Measurements from ENCODE around the gene TNFAIP8L1.
"Not testable (repeated sequence)": the region's sequence is repeated elsewhere in the genome, so short reads cannot be mapped to it uniquely, and the experiment has no call there.

The TNFAIP8L1 gene

GRCh38 chr19:4652075-4652474 lies 12.8 kb downstream of the TNFAIP8L1 start:
- no peak for DNase-seq

DNA sequence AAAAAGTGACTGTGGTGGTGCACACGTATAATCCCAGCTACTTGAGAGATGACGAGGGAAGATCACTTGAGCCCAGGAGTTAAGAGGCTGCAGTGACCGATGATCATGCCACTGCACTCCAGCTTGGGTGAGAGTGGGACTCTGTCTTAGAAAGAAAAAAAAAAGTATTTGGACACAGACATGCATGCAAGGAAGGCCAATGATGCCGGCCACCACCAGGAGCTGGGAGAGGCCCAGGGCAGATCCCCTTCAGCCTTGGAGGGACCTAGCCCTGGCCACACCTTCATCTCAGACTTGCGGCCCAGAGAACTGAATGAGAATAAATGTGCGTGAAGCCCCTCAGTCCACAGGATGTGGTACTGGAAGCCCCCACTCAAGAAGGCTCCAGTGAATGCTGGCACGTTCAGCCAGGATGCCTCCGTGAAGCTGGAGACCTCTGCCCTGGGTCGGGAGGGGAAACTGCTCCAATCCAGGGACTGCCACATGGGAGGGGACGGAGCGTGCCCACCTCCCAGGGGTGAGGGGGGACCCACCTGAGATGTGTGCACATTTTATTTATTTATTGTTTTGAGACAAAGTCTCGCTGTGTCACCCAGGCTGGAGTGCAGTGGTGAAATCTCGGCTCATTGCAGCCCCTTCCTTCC lies 14.6 kb downstream of the TNFAIP8L1 start:
- DNase-seq = no peak

GRCh38 chr19:4654437-4655361 lies 15.4 kb downstream of the TNFAIP8L1 start:
- DNase-seq = no peak

- no peak for DNase-seq
Measured at GRCh38 chr19:4656102-4656501, 16.8 kb downstream of the TNFAIP8L1 start.

- no peak for DNase-seq
Measured at GRCh38 chr19:4657262-4657661, 17.9 kb downstream of the TNFAIP8L1 start.

GRCh38 chr19:4657835-4658234 lies 18.5 kb downstream of the TNFAIP8L1 start:
- no peak for DNase-seq

DNA sequence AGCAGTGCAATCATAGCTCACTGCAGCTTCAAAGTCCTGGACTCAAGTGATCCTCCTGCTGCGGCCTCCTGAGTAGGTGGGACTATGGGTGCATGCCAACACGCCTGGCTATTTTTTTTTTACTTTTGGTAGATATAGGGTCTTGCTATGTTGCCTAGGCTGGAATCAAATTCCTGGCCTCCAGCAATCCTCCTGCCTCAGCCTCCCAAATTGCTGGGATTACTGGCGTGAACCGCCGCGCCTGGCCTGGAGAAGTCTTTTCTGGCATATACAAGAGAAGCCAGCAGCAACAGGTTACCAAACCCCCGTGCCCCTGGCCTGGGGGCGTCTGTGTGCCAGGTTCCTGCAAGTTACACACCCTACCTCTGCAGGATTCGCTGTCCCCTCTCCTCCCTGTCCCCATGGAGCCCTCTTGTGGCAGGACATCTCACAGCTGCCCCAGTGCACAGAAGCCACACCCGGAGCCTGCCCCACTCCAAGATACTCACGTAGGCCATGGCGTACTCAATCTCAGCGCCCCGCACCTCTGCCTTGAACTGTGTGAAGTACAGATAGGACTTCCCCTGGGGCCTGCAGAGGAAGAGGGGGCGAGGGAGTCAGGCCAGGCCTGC lies 21.0 kb downstream of the TNFAIP8L1 start:
- DNase-seq = no peak

- no peak for DNase-seq
Measured at GRCh38 chr19:4660993-4661392, 21.7 kb downstream of the TNFAIP8L1 start.

DNA sequence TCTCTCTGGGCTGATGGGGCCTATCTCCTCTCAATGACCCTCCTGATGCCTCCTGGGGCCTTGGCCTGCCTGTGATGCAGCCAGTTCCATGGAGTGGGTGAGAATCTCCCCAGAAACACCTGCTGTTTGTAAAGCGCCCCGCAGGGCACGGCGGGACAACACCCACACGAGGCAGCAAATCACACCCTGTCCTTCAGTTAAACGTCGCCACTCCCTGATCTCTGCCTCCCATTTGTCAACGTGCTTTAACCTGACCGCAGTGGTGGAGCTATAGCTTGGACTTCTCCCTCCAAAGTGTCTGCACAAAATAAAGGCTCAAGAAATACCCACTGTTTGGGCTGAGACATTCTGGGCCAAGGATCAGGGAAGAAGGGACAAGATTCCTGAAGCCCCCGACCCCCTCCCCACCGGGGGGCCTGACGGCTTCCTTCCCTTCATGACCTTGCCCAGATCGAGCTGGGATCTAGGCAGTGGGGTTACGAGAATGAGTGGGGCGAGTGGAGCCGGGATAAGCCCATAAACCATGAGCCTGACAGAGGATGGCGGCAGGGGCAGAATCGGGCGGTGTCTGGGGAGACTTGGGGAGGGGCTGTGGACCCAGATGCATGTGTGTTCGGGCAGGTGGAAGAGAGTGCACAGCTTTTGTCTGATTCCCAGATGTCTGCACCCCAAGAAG lies 22.8 kb downstream of the TNFAIP8L1 start:
- no peak for DNase-seq

DNA sequence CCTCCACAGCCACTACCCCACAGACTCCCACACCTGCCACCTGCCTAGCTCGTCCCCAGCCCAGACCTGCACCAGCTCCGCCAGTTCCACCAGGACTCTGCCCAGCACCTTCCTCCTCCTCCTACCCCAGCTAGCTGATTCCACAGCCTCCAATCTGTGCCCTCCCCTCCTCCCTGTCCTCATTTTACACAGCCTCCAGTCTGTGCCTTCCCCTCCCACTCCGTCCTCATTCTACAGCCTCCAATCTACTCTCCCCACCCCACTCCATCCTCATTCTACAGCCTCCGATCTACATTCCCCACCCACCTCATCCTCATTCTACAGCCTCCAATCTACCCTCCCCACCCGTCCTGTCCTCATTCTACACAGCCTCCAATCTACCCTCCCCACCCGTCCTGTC lies 23.5 kb downstream of the TNFAIP8L1 start:
- no peak for DNase-seq

GRCh38 chr19:4664642-4665041 lies 25.3 kb downstream of the TNFAIP8L1 start:
- DNase-seq = no peak

DNA sequence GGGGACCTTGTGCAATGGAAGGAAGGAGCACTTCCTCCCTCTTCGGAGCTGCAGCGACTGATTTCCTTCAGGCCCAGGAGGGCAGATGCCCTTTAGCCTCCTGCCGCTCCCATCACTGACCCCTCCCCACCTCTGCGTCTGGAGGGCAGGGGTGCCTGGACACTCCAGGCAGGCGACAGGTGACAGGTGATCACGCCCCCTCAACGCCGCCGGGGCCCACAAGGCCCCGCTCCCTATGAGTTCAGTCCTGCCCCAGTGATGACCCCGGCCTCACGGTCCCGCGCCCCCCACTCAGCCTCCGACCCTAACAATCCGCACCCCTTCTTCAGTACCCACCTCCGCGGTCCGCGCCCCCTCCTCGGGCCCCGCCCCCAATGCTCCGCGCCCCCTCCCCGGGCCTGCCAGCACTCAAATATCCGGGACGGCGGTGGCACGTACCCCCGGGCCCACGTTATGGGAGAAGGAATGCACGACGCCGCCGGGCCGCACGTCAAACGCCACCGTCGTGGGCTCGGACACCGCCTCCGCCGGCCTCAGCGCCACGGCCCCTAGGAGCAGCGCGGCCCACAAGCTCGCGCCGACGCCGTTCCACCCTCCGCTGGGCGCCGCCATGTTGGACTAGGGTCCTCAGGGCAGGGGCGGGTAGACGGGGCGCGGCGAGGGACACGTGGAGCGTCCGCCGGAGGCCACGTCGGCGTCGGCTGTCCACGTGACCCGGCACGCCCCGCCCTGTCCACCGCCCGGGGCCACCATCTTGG lies 30.6 kb downstream of the TNFAIP8L1 start, which contains the start of gene MYDGF:
MYDGF (minus strand) TSS at position 620 of the 758 bp plus-strand sequence; CDS start at position 612, 8 bp downstream.
- DNase-seq = peak; percentile 92

DNA sequence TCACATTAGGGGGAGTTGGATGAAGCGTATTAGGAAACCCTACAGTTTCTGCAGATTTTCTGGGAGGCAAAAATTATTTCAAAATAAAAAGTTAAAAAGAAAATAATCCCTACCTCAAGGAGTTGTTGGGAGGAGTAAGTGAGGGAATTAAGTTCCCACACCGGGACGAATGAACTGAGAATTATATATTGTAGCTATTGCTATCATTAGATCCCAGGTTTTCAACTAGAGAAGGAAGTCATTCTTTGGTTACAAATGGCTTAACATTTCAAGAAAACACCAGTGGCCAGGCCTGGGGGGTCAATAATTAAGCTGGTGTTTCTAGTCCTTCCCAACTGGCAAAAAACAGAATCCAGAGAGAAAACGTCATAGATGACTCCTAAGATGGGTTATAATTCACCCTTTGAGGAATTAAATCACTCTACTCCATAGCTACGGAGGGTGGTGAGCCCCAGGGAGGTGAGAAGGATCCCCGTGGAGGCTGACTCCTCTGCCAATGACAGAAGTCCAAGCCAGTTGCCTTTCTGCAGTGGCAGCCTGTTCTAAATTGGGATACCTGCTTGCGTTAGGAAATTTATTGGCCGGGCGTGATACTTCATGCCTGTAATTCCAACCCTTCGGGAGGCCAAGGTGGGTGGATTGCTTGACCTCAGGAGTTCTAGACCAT lies 32.0 kb downstream of the TNFAIP8L1 start:
- DNase-seq = no peak

- no peak for DNase-seq
Measured at GRCh38 chr19:4673216-4673615, 33.9 kb downstream of the TNFAIP8L1 start.

- DNase-seq = no peak
Measured at GRCh38 chr19:4673726-4674125, 34.4 kb downstream of the TNFAIP8L1 start.

DNA sequence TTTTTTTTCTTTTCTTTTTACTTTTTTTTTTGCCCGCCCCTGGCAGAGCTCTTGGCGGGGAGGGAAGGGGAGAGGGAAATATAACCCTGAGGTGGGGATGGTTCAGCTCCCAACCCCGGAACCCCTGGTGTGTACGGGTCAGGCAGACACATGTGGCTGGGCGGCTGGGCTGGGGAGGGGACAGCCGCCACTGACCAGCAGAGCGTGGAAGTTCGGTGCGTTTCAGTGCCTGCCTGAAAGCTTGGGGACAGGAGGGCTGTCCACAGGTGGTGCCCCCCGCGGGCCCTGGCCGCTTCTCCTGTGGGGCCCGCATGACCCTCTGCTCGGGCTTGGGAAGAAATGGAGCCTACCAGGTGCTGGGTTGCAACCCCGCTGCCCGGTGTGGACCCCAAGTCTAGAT lies 36.0 kb downstream of the TNFAIP8L1 start:
- DNase-seq = no peak

- DNase-seq = no peak
Measured at GRCh38 chr19:4676955-4677731, 37.8 kb downstream of the TNFAIP8L1 start.

GRCh38 chr19:4678881-4679790 lies 39.8 kb downstream of the TNFAIP8L1 start:
- DNase-seq = no peak

DNA sequence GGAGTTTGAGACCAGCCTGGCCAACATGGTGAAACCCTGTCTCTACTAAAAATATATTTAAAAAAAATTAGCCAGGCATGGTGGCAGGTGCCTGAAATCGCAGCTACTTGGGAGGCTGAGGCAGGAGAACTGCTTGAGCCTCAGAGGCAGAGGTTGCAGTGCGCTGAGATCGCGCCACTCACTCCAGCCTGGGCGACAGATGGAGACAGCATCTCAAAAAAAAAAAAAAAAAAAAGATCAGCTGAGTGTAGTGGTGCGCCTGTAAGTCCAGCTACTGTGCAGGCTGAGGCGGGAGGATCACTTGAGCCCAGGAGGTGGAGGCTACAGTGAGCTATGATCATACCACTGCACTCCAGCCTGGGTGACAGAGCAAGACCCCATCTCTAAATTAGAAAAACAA lies 40.7 kb downstream of the TNFAIP8L1 start:
- not testable (repeated sequence) for DNase-seq

All from activated T-cell treated with anti-CD3 and anti-CD28 coated beads, Interleukin-2, amount 50 U/mL, for 1 hour (primary cell).